Adipocyte (in vitro differentiated cells): ENCODE measurements around the gene THEM5.

ENCODE experiments used
- DNase-seq: peaks from one replicate; pipeline ENCODE4 v3.0.0-alpha.2; 2015; ENCODE audit warnings: low read depth
- H3K27me3 ChIP-seq: replicated peaks from 2 replicates; pipeline ENCODE4 v1.7.0; 2013; ENCODE audit warnings: mild to moderate bottlenecking, low read length, moderate library complexity; ENCODE audit not compliant: control insufficient read depth, insufficient read depth
- H3K36me3 ChIP-seq: 2 replicates; pipeline ENCODE4 v1.7.0; 2013; ENCODE audit warnings: low read length, mild to moderate bottlenecking, moderate library complexity; ENCODE audit not compliant: control insufficient read depth, insufficient read depth, severe bottlenecking
- H3K4me1 ChIP-seq: 2 replicates; pipeline ENCODE4 v1.7.0; 2013; ENCODE audit warnings: mild to moderate bottlenecking, low read length, moderate library complexity; ENCODE audit not compliant: control insufficient read depth, insufficient read depth
- H3K4me3 ChIP-seq: 2 replicates; pipeline ENCODE4 v1.7.0; 2013; ENCODE audit warnings: mild to moderate bottlenecking, low read length, moderate library complexity
- H3K9ac ChIP-seq: 2 replicates; pipeline ENCODE4 v1.7.0; 2013; ENCODE audit warnings: mild to moderate bottlenecking, low read length, moderate library complexity
- H3K9me3 ChIP-seq: 2 replicates; pipeline ENCODE4 v1.7.0; 2013; ENCODE audit warnings: mild to moderate bottlenecking, low read length, moderate library complexity; ENCODE audit not compliant: control insufficient read depth

The THEM5 gene

GRCh38 chr1:151805066-151805820, 48.3 kb downstream of the THEM5 start, which contains the start of gene LINGO4:
Gene LINGO4 (minus strand): TSS chr1:151805419. CDS start chr1:151802704, 2,715 bp downstream.
- no peak for DNase-seq
- no peaks in the 10 kb centered on the region for H3K9me3 ChIP-seq
- H3K36me3 ChIP-seq: no peaks in the 10 kb centered on the region
- H3K9ac ChIP-seq: no peak within 1 kb of the TSS
- H3K4me1 ChIP-seq: peaks cover 12% of the 10 kb centered on the region
- H3K27me3 ChIP-seq: peaks cover 80% of the 10 kb centered on the region
- no peak within 1 kb of the TSS for H3K4me3 ChIP-seq

GRCh38 chr1:151803915-151804314, 49.6 kb downstream of the THEM5 start:
- H3K4me3 ChIP-seq: no peak overlapping the region
- no peaks in the 10 kb centered on the region for H3K36me3 ChIP-seq
- no peak for DNase-seq
- no peaks in the 10 kb centered on the region for H3K4me1 ChIP-seq
- peaks cover 92% of the 10 kb centered on the region for H3K27me3 ChIP-seq
- no peaks in the 10 kb centered on the region for H3K9me3 ChIP-seq
- no peak overlapping the region for H3K9ac ChIP-seq

- no peaks in the 10 kb centered on the region for H3K36me3 ChIP-seq
- H3K4me1 ChIP-seq: no peaks in the 10 kb centered on the region
- no peak overlapping the region for H3K9ac ChIP-seq
- no peak overlapping the region for H3K4me3 ChIP-seq
- H3K9me3 ChIP-seq: no peaks in the 10 kb centered on the region
- no peak for DNase-seq
- H3K27me3 ChIP-seq: peaks cover 93% of the 10 kb centered on the region
Observed at GRCh38 chr1:151803164-151803563, 50.3 kb downstream of the THEM5 start.

- Histone ChIP-seq H3K4me3 (no peak overlapping the region), H3K9ac (no peak overlapping the region), H3K36me3 (no peaks in the 10 kb centered on the region), H3K27me3 (peaks cover 93% of the 10 kb centered on the region), H3K9me3 (peaks cover 3% of the 10 kb centered on the region), H3K4me1 (no peaks in the 10 kb centered on the region)
- no peak for DNase-seq
Observed at GRCh38 chr1:151802372-151802771, 51.1 kb downstream of the THEM5 start.

GRCh38 chr1:151801846-151802245, 51.7 kb downstream of the THEM5 start:
- H3K27me3 ChIP-seq: peaks cover 93% of the 10 kb centered on the region
- H3K9ac ChIP-seq: no peak overlapping the region
- H3K4me1 ChIP-seq: no peaks in the 10 kb centered on the region

GRCh38 chr1:151801310-151801820, 52.1 kb downstream of the THEM5 start:
- Histone ChIP-seq H3K4me1 (no peaks in the 10 kb centered on the region), H3K9me3 (peaks cover 3% of the 10 kb centered on the region), H3K9ac (no peak overlapping the region), H3K27me3 (peaks cover 93% of the 10 kb centered on the region), H3K36me3 (no peaks in the 10 kb centered on the region), H3K4me3 (no peak overlapping the region)
- DNase-seq: no peak

More at GRCh38 chr1:151801846-151802245, 51.7 kb downstream of the THEM5 start:
- H3K9me3 ChIP-seq: peaks cover 3% of the 10 kb centered on the region
- H3K36me3 ChIP-seq: no peaks in the 10 kb centered on the region
- no peak overlapping the region for H3K4me3 ChIP-seq
- no peak for DNase-seq

GRCh38 chr1:151800830-151801229, 52.7 kb downstream of the THEM5 start:
- DNase-seq: no peak
- Histone ChIP-seq H3K9ac (no peak overlapping the region), H3K27me3 (peaks cover 94% of the 10 kb centered on the region), H3K4me3 (no peak overlapping the region), H3K9me3 (peaks cover 3% of the 10 kb centered on the region), H3K4me1 (no peaks in the 10 kb centered on the region), H3K36me3 (no peaks in the 10 kb centered on the region)

- no peak overlapping the region for H3K4me3 ChIP-seq
Observed at GRCh38 chr1:151799179-151800022, 54.1 kb downstream of the THEM5 start.

GRCh38 chr1:151798571-151798970, 54.9 kb downstream of the THEM5 start:
- no peak for DNase-seq
- Histone ChIP-seq H3K4me3 (no peak overlapping the region), H3K36me3 (no peaks in the 10 kb centered on the region), H3K9ac (no peak overlapping the region), H3K9me3 (peaks cover 3% of the 10 kb centered on the region), H3K4me1 (no peaks in the 10 kb centered on the region), H3K27me3 (peaks cover 74% of the 10 kb centered on the region)

More at GRCh38 chr1:151799179-151800022, 54.1 kb downstream of the THEM5 start:
- Histone ChIP-seq H3K9ac (no peak overlapping the region), H3K27me3 (peaks cover 83% of the 10 kb centered on the region), H3K4me1 (no peaks in the 10 kb centered on the region), H3K9me3 (peaks cover 3% of the 10 kb centered on the region), H3K36me3 (no peaks in the 10 kb centered on the region)
- peak; percentile 8 for DNase-seq
